Retinal pigment epithelial cell (primary cell): ENCODE data around the gene RHEBL1.

ENCODE experiments used
- DNase-seq: peaks from one replicate; pipeline ENCODE4 v3.0.0-alpha.2; 2010; ENCODE audit warnings: low read depth
- H3K4me3 ChIP-seq: 2 replicates; pipeline ENCODE4 v1.5.1; 2011; ENCODE audit warnings: mild to moderate bottlenecking, low read length, control low read depth, moderate library complexity
- TF ChIP-seq, protein P1 (sequence below): conservative IDR thresholded peaks from 2 replicates; pipeline ENCODE4 v1.5.1; 2011; ENCODE audit warnings: low read depth, low read length, control low read depth, inconsistent platforms

The RHEBL1 gene

GRCh38 chr12:49026101-49026500, 43.7 kb downstream of the RHEBL1 start:
- DNase-seq = no peak
- TF ChIP-seq, protein P1, sequence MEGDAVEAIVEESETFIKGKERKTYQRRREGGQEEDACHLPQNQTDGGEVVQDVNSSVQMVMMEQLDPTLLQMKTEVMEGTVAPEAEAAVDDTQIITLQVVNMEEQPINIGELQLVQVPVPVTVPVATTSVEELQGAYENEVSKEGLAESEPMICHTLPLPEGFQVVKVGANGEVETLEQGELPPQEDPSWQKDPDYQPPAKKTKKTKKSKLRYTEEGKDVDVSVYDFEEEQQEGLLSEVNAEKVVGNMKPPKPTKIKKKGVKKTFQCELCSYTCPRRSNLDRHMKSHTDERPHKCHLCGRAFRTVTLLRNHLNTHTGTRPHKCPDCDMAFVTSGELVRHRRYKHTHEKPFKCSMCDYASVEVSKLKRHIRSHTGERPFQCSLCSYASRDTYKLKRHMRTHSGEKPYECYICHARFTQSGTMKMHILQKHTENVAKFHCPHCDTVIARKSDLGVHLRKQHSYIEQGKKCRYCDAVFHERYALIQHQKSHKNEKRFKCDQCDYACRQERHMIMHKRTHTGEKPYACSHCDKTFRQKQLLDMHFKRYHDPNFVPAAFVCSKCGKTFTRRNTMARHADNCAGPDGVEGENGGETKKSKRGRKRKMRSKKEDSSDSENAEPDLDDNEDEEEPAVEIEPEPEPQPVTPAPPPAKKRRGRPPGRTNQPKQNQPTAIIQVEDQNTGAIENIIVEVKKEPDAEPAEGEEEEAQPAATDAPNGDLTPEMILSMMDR = no peak
- H3K4me3 ChIP-seq = no peak overlapping the region

GRCh38 chr12:49025463-49025862, 44.3 kb downstream of the RHEBL1 start:
- H3K4me3 ChIP-seq = no peak overlapping the region
- DNase-seq = no peak
- TF ChIP-seq, protein P1 = no peak

- no peak overlapping the region for H3K4me3 ChIP-seq
- DNase-seq = no peak
- TF ChIP-seq, protein P1 = no peak
Observed at GRCh38 chr12:49024543-49024942, 45.2 kb downstream of the RHEBL1 start.

DNA sequence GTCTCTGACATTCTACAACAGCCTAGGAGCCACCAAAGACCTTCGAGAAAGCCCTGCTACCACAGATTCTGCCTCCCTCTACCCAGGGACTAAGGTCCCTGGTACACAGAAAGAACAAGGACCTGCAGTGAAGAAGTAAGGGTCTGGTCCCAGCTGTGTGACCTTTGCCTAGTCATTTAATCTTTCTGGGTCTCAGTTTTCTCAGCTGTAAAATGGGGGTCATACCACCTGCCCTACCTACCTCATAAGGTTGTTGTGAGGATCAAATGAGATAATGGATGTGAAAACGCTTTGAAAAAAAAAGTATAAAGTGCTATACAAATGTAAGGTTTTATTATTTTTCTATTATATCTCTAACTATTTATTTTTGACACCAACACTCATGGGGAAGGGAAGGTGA, 46.0 kb downstream of the RHEBL1 start:
- no peak for DNase-seq
- H3K4me3 ChIP-seq = no peak overlapping the region
- TF ChIP-seq, protein P1 = no peak

DNA sequence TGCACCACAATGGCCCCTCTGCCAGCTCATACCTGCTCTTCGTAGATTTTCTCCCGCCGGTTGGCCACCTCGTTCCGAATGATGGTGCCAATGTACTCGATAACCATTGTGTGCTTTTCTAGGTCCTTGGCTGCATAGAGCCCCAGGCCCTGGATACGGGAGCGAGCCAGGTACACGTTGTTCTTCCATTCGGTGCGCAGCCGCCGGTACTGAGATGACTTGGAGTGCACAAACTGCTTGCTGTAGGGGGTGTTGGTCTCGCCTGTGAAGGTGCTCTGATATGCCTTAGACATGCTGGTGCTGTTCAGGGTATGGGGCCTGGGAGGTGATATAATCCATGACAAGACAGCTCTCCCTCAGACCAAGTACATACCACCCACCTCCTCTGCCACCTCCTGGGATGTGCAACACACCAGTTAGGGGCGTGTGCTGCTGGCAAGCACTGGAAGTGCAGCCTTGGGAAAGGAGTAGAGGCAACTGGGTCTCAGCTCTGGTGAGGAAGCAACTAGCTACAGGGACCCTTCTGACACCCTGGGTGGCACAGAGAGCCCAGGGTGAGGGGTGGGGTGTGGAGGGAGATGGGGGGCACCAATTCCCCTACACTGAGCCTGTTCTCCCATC, 47.1 kb downstream of the RHEBL1 start:
- DNase-seq = no peak
- no peak overlapping the region for H3K4me3 ChIP-seq
- TF ChIP-seq, protein P1 = no peak

DNA sequence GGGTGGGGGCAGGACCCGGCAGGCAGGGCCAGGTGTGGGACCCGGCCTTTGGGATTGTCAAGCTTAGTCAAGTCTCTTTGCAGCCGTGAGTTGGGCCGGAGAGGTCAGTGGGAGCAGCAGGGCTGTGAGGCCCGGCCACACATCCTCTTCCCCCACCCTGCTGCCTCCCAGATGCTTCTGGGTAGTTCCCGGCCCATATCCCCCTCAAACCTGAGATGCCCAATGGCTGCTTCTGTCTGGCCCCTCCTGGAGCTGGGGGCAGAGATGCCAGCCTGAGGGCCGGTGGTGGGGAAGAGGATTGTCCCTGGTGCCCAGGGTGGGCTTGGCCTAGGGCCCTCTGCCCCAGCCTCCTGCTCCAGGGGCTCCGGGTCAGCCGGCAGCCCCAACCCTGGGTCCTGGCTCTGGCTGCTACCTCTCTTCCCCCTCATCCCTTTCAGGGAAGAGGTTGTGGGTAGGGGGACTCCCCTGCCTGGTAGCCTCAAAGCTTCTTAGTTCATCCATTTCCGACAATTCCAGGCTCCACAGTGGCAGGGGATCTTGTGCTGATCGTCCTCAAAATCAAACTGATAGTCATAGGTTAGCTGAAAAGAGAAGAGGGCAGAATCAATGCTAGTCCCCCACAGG, 48.4 kb downstream of the RHEBL1 start:
- TF ChIP-seq, protein P1 = no peak
- no peak for DNase-seq
- no peak overlapping the region for H3K4me3 ChIP-seq

DNA sequence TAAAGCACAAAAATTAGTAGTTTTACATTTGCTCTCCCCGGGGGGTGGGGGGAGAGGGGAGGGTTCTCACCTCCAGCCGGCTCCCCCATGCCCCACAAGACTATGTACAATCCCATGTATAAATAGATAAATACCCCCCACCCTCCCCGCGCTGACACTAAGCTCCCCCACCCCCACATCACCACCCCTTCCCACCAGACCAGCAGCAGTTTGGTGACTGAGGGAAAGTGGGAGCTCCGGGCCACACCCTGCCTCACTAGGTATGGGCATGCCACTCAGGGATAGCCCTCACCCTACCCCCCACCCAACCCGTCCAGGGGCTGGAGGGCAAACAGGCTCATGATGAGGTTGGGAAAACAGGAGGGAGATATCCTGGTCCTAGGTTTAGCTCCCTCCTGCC, 49.3 kb downstream of the RHEBL1 start:
- no peak for DNase-seq
- TF ChIP-seq, protein P1 = no peak
- H3K4me3 ChIP-seq = no peak overlapping the region
